ENCODE measurements around the gene ARMC9.

- TF ChIP-seq CTCF (IDR thresholded peaks at IDR 0.05) = no peak
- TF ChIP-seq POLR2A (IDR thresholded peaks at IDR 0.05) = no peak
These were observed 199.5 kb downstream of the ARMC9 start for GRCh38 chr2:231397928-231398294.

Measured in body of pancreas (tissue), 4 donors.